ENCODE measurements around the gene ELMOD3.

- TF ChIP-seq CTCF (optimal IDR thresholded peaks at IDR 0.05 in 1 of 3, IDR thresholded peaks at IDR 0.05 in 1 of 3, conservative IDR thresholded peaks at IDR 0.05 in 1 of 3; ENCODE audit: extremely low read depth in 1 of 3, insufficient read depth in 2 of 3, low read length in 3 of 3) (no peak), EZH2 (IDR thresholded peaks at IDR 0.05; ENCODE audit: low read length) (no peak)
Observed at GRCh38 chr2:85399183-85399455, 44.5 kb downstream of the ELMOD3 start.

All from keratinocyte (primary cell).